ENCODE measurements around the gene KRT77. TPM values are rescaled to one million over a fixed set of nuclear protein-coding genes. Genes with fewer than 3 reads are reported as not detected.
"Not testable (repeated sequence)": the region's sequence is repeated elsewhere in the genome, so short reads cannot be mapped to it uniquely, and the experiment has no call there.

The KRT77 gene
- total RNA-seq, 3 donors from 2014 or later: 0.48 TPM; not detected in 2

- no peak for DNase-seq (ENCODE audit: low spot score in 2 of 2)
- H3K27me3 ChIP-seq: no peaks in the 10 kb centered on the region
- no peaks in the 10 kb centered on the region for H3K36me3 ChIP-seq
- H3K27ac ChIP-seq: no peak overlapping the region
- TF ChIP-seq POLR2A (IDR thresholded peaks at IDR 0.05): no peak
- no peak for TF ChIP-seq POLR2AphosphoS5 (IDR thresholded peaks at IDR 0.05)
- TF ChIP-seq CTCF (IDR thresholded peaks at IDR 0.05): no peak
- intact Hi-C loops (cut with DNase I; ENCODE audit: low total_unique reads): no loop called here
- H3K4me3 ChIP-seq: no peak overlapping the region
- H3K9me3 ChIP-seq: no peaks in the 10 kb centered on the region
- H3K4me1 ChIP-seq: no peaks in the 10 kb centered on the region
Observed at GRCh38 chr12:52670961-52671360, 32.4 kb downstream of the KRT77 start.

- no peak overlapping the region for H3K27ac ChIP-seq
- intact Hi-C loops (cut with DNase I; ENCODE audit: low total_unique reads): no loop called here
- H3K27me3 ChIP-seq: no peaks in the 10 kb centered on the region
- no peak for DNase-seq (ENCODE audit: low spot score in 2 of 2)
- no peaks in the 10 kb centered on the region for H3K4me1 ChIP-seq
- H3K9me3 ChIP-seq: no peaks in the 10 kb centered on the region
- no peak for TF ChIP-seq CTCF (IDR thresholded peaks at IDR 0.05)
- TF ChIP-seq POLR2A (IDR thresholded peaks at IDR 0.05): no peak
- no peak for TF ChIP-seq POLR2AphosphoS5 (IDR thresholded peaks at IDR 0.05)
- H3K36me3 ChIP-seq: no peaks in the 10 kb centered on the region
- H3K4me3 ChIP-seq: no peak overlapping the region
Observed at GRCh38 chr12:52670506-52670905, 32.8 kb downstream of the KRT77 start.

- H3K36me3 ChIP-seq; intact Hi-C loops (cut with DNase I; ENCODE audit: low total_unique reads); H3K9me3 ChIP-seq; H3K4me1 ChIP-seq; DNase-seq (ENCODE audit: low spot score in 2 of 2); H3K27ac ChIP-seq; H3K4me3 ChIP-seq; H3K27me3 ChIP-seq: not testable (repeated sequence)
Observed at GRCh38 chr12:52669941-52670340, 33.4 kb downstream of the KRT77 start.

- no peaks in the 10 kb centered on the region for H3K36me3 ChIP-seq
Observed at GRCh38 chr12:52669426-52669825, 33.9 kb downstream of the KRT77 start.

GRCh38 chr12:52667931-52668330 lies 35.4 kb downstream of the KRT77 start:
- no peaks in the 10 kb centered on the region for H3K27me3 ChIP-seq
- no peaks in the 10 kb centered on the region for H3K4me1 ChIP-seq
- no peak for DNase-seq (ENCODE audit: low spot score in 2 of 2)
- H3K27ac ChIP-seq: no peak overlapping the region
- H3K36me3 ChIP-seq: no peaks in the 10 kb centered on the region
- H3K4me3 ChIP-seq: no peak overlapping the region
- no peaks in the 10 kb centered on the region for H3K9me3 ChIP-seq
- TF ChIP-seq POLR2AphosphoS5 (IDR thresholded peaks at IDR 0.05): no peak
- no peak for TF ChIP-seq CTCF (IDR thresholded peaks at IDR 0.05)
- TF ChIP-seq POLR2A (IDR thresholded peaks at IDR 0.05): no peak
- intact Hi-C loops (cut with DNase I; ENCODE audit: low total_unique reads): no loop called here

More at GRCh38 chr12:52669426-52669825, 33.9 kb downstream of the KRT77 start:
- no peak overlapping the region for H3K27ac ChIP-seq
- H3K4me1 ChIP-seq: no peaks in the 10 kb centered on the region
- no peak overlapping the region for H3K4me3 ChIP-seq
- TF ChIP-seq POLR2AphosphoS5 (IDR thresholded peaks at IDR 0.05): no peak
- no peak for TF ChIP-seq CTCF (IDR thresholded peaks at IDR 0.05)
- intact Hi-C loops (cut with DNase I; ENCODE audit: low total_unique reads): no loop called here
- H3K9me3 ChIP-seq: no peaks in the 10 kb centered on the region
- DNase-seq (ENCODE audit: low spot score in 2 of 2): no peak
- H3K27me3 ChIP-seq: no peaks in the 10 kb centered on the region

GRCh38 chr12:52667509-52667908 lies 35.8 kb downstream of the KRT77 start:
- H3K4me3 ChIP-seq: no peak overlapping the region
- intact Hi-C loops (cut with DNase I; ENCODE audit: low total_unique reads): no loop called here
- DNase-seq (ENCODE audit: low spot score in 2 of 2): no peak
- no peak for TF ChIP-seq CTCF (IDR thresholded peaks at IDR 0.05)
- TF ChIP-seq POLR2AphosphoS5 (IDR thresholded peaks at IDR 0.05): no peak
- no peak for TF ChIP-seq POLR2A (IDR thresholded peaks at IDR 0.05)
- H3K36me3 ChIP-seq: no peaks in the 10 kb centered on the region
- H3K9me3 ChIP-seq: no peaks in the 10 kb centered on the region
- no peaks in the 10 kb centered on the region for H3K4me1 ChIP-seq
- no peak overlapping the region for H3K27ac ChIP-seq
- H3K27me3 ChIP-seq: no peaks in the 10 kb centered on the region

All from breast epithelium (tissue), 4 donors.